SU-DHL-6 (cell line): ENCODE results near the gene POLE3.

Source experiments
- EZH2phosphoT487 ChIP-seq: fragments of 200-600 bp; sonication (generic), shearing (Covaris generic); conservative IDR thresholded peaks from 2 replicates; pipeline ENCODE4 v1.6.1; 2018; ENCODE audit warnings: mild to moderate bottlenecking, antibody characterized with exemption, low read length, moderate library complexity, mixed read lengths
- TF ChIP-seq, protein P1 (sequence below): fragments of 200-600 bp; sonication (generic); IDR thresholded peaks from one replicate; pipeline ENCODE4 v1.5.1; 2017; ENCODE audit warnings: antibody characterized with exemption, mild to moderate bottlenecking, low read length, moderate library complexity; ENCODE audit not compliant: insufficient read depth, poor library complexity, severe bottlenecking

DNA sequence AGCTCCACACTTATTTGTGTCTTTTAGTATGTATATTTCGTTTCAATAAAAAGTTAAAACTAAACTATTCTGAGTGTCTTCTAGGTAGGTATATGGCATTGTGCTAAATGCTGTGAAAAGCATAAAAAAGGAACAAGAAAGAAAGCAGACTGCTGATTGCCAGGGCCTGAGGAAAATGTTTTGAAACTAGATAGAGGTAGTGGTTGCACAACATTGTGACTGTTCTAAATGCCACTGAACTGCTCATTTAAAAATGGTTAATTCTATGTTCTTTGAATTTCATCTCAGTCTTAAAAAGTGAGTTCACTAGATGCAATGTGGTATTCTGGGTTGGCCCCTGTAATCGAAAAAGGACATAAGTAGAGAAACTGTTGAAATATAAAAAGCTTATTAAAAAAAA, 6.8 kb downstream of the POLE3 start:
- TF ChIP-seq, protein P1, sequence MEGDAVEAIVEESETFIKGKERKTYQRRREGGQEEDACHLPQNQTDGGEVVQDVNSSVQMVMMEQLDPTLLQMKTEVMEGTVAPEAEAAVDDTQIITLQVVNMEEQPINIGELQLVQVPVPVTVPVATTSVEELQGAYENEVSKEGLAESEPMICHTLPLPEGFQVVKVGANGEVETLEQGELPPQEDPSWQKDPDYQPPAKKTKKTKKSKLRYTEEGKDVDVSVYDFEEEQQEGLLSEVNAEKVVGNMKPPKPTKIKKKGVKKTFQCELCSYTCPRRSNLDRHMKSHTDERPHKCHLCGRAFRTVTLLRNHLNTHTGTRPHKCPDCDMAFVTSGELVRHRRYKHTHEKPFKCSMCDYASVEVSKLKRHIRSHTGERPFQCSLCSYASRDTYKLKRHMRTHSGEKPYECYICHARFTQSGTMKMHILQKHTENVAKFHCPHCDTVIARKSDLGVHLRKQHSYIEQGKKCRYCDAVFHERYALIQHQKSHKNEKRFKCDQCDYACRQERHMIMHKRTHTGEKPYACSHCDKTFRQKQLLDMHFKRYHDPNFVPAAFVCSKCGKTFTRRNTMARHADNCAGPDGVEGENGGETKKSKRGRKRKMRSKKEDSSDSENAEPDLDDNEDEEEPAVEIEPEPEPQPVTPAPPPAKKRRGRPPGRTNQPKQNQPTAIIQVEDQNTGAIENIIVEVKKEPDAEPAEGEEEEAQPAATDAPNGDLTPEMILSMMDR: no peak
- TF ChIP-seq EZH2phosphoT487: no peak
